22Rv1 (cell line): ENCODE data around the gene PLAAT1.

Source experiments
- ZFX ChIP-seq: fragments of 450-650 bp; IDR thresholded peaks from 2 replicates; pipeline ENCODE4 v1.6.1; 2017; ENCODE audit warnings: antibody characterized with exemption, borderline replicate concordance
- TF ChIP-seq, protein P1 (sequence below): fragments of 450-650 bp; IDR thresholded peaks from 2 replicates; pipeline ENCODE4 v1.5.1; 2017; ENCODE audit warnings: mild to moderate bottlenecking

DNA sequence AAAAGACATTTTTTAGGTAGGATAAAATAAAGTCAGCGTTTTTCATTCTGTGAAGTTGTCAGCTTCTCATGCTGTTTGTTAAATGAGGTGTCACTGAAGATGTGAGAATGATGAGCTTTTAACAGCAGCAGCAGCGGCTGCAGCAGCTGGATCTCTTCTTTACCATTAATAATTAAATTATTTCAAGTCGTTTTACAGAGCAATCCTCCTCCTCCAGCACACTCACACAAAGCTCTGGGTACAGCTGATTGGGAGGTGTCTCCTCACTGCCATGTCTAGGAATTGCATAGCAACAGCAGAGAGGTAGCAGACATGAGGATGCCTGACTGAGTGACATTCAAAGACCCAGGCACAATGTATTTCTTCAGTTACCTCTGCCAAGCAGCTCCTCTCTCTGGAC is 46.7 kb upstream of the PLAAT1 start:
- TF ChIP-seq, protein P1, sequence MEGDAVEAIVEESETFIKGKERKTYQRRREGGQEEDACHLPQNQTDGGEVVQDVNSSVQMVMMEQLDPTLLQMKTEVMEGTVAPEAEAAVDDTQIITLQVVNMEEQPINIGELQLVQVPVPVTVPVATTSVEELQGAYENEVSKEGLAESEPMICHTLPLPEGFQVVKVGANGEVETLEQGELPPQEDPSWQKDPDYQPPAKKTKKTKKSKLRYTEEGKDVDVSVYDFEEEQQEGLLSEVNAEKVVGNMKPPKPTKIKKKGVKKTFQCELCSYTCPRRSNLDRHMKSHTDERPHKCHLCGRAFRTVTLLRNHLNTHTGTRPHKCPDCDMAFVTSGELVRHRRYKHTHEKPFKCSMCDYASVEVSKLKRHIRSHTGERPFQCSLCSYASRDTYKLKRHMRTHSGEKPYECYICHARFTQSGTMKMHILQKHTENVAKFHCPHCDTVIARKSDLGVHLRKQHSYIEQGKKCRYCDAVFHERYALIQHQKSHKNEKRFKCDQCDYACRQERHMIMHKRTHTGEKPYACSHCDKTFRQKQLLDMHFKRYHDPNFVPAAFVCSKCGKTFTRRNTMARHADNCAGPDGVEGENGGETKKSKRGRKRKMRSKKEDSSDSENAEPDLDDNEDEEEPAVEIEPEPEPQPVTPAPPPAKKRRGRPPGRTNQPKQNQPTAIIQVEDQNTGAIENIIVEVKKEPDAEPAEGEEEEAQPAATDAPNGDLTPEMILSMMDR: no peak
- TF ChIP-seq ZFX: no peak
